ENCODE measurements around the gene E2F4.

Gene E2F4

DNA sequence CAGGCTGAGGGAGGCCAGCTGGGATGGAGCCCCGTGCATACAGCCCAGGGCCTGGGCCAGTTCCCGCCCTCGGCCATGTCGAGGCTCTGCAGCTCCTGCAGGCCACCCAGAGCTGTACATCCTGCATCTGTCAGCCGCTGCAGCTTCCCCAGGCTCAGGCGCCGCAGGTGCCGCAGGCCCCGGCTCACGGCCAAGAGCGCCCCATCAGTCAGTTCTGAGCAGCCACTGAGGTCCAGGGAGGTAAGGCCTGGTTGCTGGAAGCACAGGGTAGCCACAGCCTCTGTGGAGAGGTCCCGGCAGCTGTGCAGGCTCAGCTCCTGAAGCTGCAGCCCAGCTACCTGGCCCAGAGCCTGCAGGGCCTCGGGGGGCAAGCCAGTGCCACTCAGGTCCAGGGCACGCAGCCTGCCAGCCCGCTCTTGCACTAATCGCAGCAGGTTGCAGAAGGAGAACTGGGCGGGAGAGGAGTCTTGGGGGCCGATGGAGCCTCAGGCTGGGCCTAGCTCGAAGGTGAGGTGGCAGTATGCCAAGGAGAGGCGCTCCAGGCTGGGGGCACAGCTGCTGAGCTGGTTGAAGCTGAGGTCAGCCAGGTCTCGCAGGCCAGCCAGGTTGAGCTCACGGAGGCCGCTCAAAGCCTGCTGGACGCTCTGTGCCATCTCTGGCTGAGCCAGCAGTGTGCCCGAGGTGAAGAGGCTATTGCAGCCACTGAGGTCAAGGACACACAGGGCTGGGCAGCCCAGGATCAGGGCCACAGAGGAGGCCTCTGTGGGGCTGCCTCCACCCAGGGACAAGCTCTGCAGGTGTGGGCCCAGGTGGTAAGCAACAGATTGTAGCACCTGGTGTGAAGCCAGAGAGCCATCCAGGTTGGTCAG lies 18.3 kb downstream of the E2F4 start:
- no peak for DNase-seq

DNA sequence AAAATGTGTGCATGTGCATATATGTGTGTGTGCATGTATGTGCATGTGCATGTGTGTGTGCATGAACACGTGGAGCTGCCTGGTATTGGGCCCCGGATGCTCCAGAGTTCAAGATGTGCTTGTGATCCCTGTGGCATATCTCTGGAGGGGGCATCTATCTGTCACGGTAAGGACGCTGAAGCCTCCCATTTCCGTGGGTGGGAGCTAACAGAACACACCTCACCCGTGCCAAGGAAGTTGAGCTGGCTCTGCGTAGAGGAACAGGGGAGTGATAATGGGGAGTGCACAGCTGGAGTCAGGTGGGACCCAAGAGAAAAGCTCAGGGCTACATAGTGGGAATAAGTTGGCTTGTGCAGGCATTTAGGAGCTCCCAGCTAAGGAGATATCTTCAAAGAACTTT lies 19.7 kb downstream of the E2F4 start:
- no peak for DNase-seq

DNA sequence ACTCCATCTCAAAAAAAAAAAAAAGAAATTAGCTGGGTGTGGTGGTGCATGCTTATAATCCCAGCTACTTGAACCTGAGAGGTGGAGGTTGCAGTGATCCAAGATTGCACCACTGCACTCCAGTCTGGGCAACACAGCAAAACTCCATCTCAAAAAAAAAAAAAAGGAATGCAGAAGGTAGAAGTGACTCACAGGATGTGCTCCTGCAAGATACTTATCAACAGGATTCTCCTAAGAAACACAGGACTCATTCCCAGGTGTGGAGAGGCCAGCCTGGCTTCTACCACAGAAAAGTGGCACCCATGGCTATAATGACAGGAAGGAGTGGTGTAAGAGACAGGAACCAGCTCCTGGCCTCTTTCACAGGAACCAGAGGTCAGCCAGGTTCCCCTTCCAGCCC lies 20.8 kb downstream of the E2F4 start:
- DNase-seq: no peak

DNA sequence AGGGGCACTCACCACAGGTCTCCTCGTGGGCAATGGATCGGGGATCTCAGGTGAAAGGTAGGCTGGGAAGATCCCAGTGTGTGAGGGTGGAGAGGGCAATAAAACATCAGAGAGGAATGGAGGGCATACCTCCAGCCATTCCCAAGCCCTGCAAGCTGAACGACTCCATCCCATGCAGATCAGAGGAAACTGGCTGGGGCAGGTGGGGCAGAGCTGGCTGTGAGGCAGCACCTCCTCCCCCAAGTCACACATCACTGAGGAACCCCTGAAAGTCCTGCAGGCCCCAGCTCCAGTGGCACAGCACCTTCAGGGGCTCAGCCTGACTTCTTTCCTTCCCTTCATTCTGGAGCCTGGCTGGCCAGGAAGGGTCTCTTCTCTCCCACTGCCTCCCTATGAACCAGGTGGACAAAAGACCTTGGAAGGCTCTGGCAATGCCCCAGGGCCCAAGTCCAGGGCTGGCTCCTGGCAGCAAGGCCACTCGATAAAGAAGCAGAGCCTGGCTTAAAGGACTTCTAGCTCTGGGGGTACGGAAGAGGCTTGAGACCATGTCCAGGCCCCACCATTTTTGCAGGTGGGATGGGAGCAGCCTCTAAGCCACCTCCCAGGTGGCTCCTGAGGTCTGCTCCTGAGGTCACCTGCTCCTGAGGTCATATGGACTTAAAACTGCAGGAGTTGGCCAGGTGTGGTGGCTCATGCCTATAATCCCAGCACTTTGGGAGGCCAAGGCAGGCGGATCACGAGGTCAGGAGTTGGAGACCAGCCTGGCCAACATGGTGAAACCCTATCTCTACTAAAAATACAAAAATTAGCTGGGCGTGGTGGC lies 21.5 kb downstream of the E2F4 start:
- DNase-seq: no peak

DNA sequence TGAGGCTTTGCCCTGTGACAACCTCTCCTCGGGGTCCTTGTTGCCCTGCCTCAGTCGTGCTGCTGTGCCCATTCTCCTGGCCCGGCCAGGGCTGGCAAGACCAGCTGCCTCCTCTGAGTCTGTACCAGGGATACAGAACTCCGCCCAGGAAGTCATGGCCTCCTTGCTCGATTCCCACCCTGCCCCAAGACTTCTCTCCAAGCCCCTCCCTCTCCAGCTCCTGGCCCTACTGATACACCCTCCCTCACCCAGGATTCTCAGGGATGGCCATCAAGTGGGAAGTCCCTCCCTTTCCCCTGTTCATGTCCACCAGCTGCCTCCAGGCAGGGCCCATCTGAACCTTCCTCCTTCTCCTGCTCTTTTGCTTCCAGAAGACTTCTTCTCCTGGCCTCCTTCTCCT lies 23.8 kb downstream of the E2F4 start:
- no peak for DNase-seq

DNA sequence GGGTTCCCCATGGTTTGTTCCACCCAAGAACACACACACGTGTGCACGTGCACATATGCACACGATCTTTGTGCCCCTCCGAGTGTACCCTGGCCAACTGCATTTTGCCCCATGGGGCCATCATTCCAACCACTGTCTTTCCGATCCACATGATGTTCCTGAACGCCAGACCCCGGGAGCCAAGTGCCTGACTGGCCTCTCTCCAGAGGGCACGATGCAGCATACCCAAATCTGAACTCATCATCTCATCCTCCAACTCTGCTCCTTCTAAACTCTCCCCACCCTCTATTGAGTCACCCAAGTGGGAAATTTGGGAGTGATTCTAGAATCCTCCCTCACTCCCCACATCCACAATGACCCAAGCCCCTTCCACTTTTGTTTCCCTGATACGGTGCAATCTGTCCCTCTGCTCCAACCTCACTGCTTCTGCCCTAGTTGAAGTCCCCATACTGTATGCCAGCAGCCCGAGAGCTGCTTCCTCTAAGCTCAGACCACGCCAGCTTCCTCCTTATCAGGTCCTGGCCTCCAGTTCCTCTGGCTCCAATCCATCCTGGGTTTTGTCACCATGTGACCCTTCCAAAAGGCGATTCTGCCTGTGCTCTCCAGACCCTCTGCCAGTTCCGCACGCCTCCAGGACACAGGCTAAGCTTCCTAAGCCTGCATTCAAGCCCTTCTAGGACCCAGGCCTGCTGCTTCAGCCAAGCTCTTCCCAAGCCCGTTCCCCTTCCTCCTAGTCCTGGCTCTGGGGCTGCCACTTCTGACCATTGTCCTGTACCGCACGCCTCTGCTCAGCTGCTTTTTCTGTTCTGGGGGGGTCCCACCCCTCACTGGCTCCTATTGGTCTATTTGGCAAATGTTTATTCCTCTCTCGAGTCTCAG lies 24.9 kb downstream of the E2F4 start:
- no peak for DNase-seq

DNA sequence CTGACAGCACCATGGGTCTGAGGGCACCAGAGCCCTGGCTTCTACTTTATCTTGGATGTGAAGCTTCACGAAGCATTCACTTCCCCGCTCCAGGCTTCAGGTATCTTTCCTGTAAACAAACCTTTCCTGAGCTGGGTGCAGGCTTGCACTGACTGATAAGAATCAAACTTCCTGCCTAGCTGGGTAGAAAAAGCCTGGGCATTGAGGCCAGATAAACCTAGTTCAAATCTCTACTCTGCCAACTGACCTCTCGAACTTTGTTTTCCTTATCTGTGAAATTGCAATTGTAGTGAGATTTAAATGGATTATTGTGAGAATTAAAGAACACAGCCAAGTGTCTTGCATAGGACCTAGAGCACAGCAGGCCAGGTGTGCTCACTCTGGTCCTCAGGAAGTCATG lies 32.0 kb downstream of the E2F4 start:
- no peak for DNase-seq

DNA sequence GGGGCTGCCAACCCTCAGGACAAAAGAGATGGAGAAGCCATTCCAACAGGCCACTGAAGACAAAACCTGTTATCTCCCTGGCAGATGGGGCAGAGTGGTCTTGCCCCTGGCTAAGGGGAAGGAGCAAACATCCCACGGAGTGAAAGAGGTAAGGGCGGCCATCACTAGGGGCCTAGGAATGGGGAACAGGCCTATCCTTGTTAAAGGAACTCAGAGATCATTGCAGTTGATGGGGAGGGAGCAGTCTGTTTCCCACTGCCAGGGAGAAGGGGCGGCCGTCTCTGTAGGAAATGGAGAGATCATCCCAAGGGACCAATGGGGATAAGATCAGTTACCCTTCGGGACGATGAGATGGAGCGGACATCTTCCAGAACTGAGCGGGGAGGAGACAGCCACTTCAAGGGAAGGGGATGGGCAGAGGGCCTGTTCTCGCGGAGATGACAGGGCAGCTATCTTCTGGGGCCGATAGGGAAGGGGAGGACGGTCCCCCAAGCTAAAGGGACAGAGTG lies 34.4 kb downstream of the E2F4 start:
- DNase-seq: no peak

DNA sequence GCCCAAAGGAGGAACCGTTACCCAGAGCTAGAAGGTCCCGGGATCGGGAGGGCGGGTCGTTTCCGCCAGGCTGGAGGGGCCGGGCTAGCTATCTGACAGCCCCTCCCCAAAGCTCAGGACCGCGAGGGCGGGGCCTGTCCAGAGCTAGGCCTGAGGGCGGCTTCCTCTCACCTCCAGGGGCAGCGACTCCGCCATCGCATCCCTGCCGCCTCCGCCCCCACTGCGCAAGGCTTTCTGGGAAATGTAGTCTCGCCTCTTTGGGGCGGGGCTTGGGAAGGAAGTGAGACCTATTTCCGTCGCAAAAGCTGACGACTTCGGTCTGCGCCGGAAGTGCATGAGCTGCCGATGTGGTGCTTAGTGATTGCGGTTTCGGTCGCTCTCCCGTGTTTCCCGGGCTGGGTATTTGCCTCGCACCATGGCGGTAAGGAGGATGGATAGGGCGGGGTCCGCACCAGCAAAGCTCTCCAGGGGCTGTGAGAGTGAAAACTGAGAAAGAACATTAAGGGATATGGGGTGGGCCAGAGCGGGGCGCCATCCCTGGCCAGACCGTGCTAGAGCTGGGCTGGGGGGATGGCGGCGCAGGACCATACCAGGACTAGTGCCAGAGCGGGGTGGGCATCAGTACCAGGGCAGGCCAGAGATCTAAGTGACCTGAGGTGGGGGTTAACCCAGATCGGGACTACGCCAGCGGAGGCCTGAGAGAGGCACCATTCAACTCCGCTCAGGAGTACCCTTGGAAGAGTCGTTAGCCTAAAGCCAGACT lies 35.0 kb downstream of the E2F4 start, which contains the start of gene TMEM208:
Gene TMEM208 (plus strand): TSS at position 327 of the 763 bp plus-strand sequence. CDS start 89 bp downstream, at position 416.
- DNase-seq: peak; percentile 71

DNA sequence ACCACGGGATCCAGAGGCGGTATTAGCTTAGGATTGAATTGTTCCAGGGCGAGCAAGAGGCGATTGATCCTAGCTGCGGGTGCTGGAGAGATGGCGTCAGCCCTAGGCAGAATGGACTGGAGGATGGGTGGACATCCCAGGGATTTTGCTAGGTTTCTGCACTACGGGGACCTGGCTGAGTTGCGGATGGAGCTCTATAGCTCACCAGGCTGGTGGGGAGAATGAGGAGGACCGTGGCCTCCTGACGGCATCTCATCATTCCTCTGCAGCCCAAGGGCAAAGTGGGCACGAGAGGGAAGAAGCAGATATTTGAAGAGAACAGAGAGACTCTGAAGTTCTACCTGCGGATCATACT lies 35.6 kb downstream of the E2F4 start:
- DNase-seq: no peak

DNA sequence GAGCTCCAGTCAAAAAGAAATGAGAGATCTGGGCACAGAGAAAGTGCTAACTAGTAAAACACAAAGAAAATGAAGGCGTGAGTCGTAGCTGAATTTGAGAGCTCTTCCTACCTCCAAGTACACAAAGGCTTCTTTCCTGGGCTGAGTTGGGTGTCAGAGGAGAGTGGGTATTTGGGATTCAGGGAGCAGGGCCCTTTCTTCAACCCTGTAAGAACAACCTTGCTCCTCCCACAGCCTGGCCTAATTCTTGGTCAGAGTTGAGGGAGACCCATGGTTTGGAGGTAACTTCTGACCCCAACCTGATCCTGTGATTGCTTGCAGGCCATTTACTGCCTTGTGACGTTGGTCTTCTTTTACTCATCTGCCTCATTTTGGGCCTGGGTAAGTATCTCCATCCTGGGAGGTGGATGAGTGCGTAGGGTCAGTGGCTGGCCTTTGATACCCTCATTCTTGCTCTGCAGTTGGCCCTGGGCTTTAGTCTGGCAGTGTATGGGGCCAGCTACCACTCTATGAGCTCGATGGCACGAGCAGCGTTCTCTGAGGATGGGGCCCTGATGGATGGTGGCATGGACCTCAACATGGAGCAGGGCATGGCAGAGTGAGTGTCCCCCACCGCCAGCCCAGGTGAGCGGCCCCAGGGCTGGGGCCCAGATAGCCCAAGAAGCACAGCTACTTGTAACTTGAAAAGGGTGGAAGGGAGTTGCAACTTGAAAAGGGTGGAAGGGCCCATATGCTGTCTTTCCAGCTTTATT lies 36.3 kb downstream of the E2F4 start:
- no peak for DNase-seq

DNA sequence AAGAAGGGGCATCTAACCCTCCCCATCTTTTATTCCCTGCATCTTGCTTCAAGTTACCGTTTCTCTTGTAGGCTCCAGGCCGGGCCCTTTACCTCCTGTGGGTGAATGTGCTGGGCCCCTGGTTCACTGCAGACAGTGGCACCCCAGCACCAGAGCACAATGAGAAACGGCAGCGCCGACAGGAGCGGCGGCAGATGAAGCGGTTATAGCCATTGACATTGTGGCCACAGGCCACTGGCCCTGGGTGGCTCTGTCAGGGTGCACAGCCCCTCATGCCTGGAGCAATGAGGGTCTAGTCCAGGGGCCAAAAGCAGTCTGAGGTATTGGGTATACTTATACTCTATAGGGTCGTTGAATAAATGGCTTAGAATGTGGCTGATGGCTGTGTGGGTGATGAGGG lies 37.0 kb downstream of the E2F4 start:
- no peak for DNase-seq

DNA sequence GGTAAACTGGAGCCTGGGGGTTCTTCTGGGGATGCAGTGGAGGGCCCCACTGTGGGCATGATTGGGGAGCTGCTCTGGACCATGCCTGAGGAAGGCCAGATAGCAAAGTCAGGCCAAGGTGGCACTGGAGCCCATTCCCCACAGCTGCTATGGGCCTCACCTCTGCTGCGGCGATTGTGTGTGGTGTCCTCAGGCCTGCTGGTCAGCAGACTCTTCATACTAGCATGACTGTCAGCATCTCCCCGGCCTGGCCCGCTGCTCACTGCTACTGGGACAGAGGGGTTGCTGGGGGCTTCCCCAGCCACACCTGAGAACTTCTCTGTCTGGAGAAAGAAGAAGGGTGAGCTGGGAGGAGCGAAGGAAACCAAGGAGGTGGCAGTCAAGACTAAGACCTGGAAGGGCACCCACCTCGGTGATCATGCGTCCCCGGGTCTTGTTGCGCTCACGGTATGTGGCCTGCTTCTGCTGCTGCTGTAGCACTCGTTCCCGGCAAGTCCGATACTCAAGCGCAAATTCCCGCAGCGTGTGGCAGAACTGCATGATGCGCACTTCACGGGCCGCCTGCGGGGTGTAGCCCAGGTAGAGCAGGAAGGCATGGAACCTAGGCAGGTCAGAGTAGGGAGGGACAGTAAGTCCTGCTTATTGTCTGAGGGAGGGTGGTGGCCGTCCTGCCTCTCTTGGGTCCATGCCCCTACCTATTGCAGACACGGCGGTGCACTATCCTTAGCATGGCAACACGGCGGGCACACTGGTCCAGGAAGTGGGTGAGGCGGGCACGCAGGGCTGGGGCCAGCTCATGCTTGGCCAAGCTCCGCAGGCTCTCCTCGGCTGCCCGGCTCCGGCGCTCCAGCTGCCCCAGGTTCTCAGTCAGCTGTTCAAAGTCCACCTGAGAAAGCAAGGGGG lies 38.2 kb downstream of the E2F4 start:
- DNase-seq: no peak

DNA sequence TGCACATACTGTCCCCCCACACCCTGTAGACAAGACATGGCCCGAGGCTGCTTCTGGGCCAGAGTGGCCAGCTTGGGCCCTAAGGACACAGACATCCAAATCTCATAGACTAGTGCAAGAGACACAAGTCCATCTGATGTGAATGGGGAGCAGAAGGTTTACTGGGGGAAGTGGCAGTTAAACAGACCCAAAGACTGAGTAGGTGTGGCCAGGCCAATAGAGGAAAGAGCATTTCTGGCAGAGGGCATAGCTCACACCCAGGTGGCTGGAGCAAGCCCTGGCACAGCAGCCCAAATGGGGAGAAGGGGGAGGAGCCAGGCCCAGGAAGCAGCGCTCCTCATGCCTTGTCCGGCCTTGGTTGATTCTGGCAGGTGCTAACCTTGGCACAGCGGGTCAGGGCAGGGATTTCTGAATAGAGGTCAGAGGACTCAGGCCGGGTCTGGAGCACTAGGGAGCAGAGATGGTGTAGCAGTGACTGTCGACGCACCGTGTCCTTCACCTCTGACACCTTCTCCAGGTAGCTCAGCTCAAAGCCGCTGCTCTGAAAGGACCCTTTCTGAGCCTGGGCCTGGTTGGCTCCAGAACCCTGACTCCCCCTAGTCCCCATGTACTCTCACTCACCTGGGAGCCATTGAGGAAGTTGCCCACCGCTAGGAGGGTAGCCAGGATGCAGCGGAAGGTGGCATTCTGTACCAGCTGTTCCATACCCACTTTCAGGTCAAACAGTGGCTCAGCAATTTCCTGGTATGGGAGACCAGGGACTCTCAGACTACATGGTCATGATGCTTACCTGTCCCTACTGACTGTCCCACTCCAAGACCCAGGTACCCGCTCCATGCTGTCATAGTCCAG lies 39.1 kb downstream of the E2F4 start:
- DNase-seq: no peak

DNA sequence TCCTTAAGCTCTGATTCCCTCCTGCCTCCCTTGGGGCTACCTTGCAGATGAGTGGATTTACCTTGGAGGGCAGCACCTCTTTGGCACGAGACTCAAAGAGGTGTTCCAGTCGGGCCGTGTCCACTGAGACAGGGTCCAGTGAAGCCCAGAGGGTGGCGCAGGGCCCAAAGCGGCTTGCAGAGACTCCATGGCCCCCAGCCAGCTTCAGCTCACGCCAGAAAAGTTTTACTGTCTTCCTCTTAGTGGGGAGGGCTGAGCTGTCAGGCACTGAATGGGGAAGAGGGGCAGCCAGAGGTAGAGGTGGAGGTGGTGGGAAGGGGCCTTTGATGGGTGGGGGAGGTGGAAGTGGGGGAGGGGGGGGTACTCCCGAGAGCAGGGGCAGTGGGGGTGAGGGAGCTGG lies 41.6 kb downstream of the E2F4 start:
- no peak for DNase-seq

DNA sequence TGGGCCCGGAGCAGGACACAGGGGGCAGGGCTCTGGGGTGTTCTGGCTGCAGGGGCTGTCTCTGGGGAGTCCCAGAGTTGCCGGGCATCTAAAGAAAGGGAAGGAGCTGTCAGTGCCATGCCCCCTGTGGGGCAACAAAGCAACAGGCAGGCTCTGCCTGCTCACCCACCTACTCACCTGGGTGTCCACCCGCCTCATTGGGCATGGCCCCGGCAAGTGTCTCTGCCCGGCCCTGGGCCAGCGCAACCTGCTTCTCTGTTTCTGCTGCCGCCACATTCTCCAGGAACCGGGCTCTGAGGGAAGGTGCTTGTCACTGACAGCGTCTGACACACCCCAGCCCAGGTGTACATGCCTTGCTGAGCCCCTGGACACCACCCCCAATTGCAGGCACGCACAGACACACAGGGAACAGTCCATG lies 42.2 kb downstream of the E2F4 start:
- DNase-seq: no peak

DNA sequence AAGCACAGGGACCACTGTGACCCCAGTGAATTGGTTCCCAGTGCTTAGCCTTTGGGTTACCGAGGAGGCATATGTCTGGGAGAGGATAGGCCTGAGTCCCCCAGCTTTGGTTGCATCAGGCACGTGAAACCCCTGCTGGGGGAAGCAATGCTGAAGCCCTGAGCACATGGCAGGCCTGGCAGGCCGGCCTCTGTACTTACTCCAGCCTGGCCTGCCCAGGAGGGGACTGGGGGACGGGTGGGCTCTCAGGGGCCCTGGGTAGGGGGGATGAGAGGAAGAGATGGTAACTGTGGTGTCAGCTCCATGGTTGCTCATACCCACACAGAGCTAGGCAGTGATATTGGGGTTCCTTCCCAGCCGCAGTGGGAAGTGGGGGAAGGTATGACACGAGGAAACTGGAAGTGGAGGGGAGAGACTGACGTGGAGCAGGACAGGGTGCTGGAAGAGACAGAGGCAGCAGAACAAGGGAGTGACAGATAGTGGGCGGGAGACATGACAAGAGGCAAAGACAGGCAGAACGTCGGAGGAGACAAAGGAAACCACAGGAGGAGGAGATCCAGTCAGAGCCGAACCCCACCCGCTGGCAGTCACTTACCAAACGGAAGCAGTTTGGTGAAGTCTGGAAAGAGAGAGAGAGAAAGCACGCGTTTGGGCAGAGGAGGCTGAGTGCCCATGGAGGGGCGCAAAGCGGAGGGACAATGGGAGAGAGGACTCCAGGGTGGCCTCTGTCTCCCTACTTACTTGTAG lies 44.0 kb downstream of the E2F4 start:
- no peak for DNase-seq

DNA sequence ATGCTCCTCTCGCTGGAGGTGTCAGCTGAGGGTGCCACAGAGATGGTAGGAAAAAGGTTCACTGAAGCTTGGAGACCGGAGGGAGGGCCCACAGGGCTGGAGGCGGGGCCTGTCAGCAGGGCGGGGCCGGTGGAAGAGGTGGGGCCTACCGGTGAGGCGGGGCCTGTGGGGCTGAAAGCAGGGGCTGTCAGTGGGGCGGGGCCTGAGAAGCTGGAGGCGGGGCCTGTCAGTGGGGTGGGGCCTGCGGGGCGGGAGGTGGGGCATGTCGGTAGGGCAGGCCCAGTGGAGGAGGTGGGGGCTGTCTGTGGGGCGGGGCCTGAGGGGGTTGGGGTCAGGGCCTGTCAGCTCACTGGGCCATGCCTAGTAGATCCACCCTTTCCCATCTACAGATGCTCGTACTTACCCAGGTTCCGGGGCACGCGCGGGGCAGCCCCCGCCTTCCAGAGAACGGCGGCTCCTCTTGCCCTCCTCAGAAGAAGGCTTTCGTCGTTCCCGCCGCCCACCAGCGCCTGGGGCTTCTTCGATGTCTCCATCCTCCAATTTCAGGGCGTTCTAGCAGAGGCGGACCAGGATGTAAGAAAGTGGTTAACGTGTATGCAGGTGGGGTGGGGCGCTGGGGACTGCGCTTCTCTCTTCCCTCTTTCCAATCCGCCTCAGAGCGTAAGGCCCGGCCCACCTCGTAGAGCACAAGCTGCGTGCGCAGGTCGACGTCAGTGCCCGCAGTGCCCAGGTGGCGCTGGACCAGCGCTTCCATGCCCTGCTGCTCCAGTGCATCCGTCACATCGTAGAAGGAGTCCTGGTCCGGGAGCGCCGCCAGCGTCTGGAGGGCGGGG lies 44.8 kb downstream of the E2F4 start:
- no peak for DNase-seq

All from NCI-H1048 (cell line).